CD4-positive, alpha-beta memory T cell (primary cell): ENCODE measurements around the gene DNAL4. TPM values are rescaled to one million over a fixed set of nuclear protein-coding genes. Genes with fewer than 3 reads are reported as not detected.

Experiments used
- CTCF ChIA-PET: fragments of 350-600 bp; sonication (Branson Sonifier 250); formaldehyde crosslinking; loops from one replicate; lab custom pipeline; 2021; ENCODE audit warnings: inconsistent platforms; ENCODE audit not compliant: partially characterized antibody; lab: Charles Lee
- POLR2A ChIA-PET: fragments of 350-600 bp; sonication (Branson Sonifier 250); formaldehyde crosslinking; loops from one replicate; lab custom pipeline; 2021; ENCODE audit not compliant: partially characterized antibody; lab: Charles Lee
- DNase-seq, 5 donors: peaks; one replicate each; pipeline versions ENCODE4 v3.0.0 to v3.0.0-alpha.2; 2020 to 2022; ENCODE audit warnings: mixed read lengths in 1 of 5
- H3K27ac ChIP-seq: one replicate; pipeline ENCODE4 v1.7.0; 2013; ENCODE audit warnings: low read depth, low read length
- H3K27me3 ChIP-seq: 2 replicates; pipeline ENCODE4 v1.7.0; 2013; ENCODE audit warnings: mild to moderate bottlenecking, low read length, moderate library complexity; ENCODE audit not compliant: insufficient read depth
- H3K36me3 ChIP-seq: 2 replicates; pipeline ENCODE4 v1.7.0; 2013; ENCODE audit warnings: mild to moderate bottlenecking, low read length, moderate library complexity; ENCODE audit not compliant: insufficient read depth
- H3K4me1 ChIP-seq: 2 replicates; pipeline ENCODE4 v1.7.0; 2013; ENCODE audit warnings: mild to moderate bottlenecking, low read length, moderate library complexity; ENCODE audit not compliant: insufficient read depth
- H3K4me3 ChIP-seq, 2 donors: one replicate each; pipeline ENCODE4 v1.7.0; 2013; ENCODE audit warnings: low read length in 2 of 2, mild to moderate bottlenecking in 1 of 2
- H3K9me3 ChIP-seq, 2 donors: one replicate each; pipeline ENCODE4 v1.7.0; 2013; ENCODE audit warnings: low read length in 2 of 2, control low read depth in 1 of 2; ENCODE audit not compliant: control insufficient read depth in 1 of 2
- H3K27ac Mint-ChIP-seq, 7 donors: one replicate each; pipeline ENCODE4 v1.8.0; 2020 to 2021; ENCODE audit warnings: mixed read lengths in 7 of 7, mild to moderate bottlenecking in 6 of 7, inconsistent platforms in 3 of 7, moderate library complexity in 3 of 7
- H3K27me3 Mint-ChIP-seq, 2 donors: one replicate each; pipeline ENCODE4 v1.8.0; 2020 to 2021; ENCODE audit warnings: mixed read lengths in 2 of 2
- H3K36me3 Mint-ChIP-seq, 2 donors: one replicate each; pipeline ENCODE4 v1.8.0; 2020 to 2021; ENCODE audit warnings: mixed read lengths in 2 of 2, inconsistent platforms in 1 of 2, mild to moderate bottlenecking in 1 of 2
- H3K4me1 Mint-ChIP-seq, 4 donors: one replicate each; pipeline ENCODE4 v1.8.0; 2020 to 2021; ENCODE audit warnings: mixed read lengths in 4 of 4, mild to moderate bottlenecking in 1 of 4
- H3K4me3 Mint-ChIP-seq, 8 donors: one replicate each; pipeline ENCODE4 v1.8.0; 2020 to 2021; ENCODE audit warnings: mixed read lengths in 8 of 8, mild to moderate bottlenecking in 7 of 8, moderate library complexity in 6 of 8, inconsistent platforms in 3 of 8
- H3K9me3 Mint-ChIP-seq, 8 donors: one replicate each; pipeline ENCODE4 v1.8.0; 2020 to 2021; ENCODE audit warnings: mixed read lengths in 8 of 8, mild to moderate bottlenecking in 5 of 8, inconsistent platforms in 3 of 8, moderate library complexity in 1 of 8
- intact Hi-C: fragments of 100-400 bp; cut with micrococcal nuclease; formaldehyde crosslinking; loops from one replicate; pipeline ENCODE4 v1.15.1; 2023
- polyA plus RNA-seq, 2 donors: library from polyadenylated mRNA; unstranded; fragments of 300-500 nt; fragmentation: Illumina TruSeq; gene quantifications; one replicate each; pipeline ENCODE4 v1.2.3, GENCODE V29; 2021
- total RNA-seq, 2 experiments: library from RNA; stranded (reverse); gene quantifications; one replicate each; pipeline ENCODE4 v1.2.3, GENCODE V29; 2021

DNAL4 gene
- total and polyA plus RNA-seq, 4 experiments from 2014 or later = 8.6 to 13.3 (median 10.3) TPM

GRCh38 chr22:38826801-38827200, 32.9 kb upstream of the DNAL4 start:
- intact Hi-C loops = no loop called here
- Histone ChIP-seq H3K4me1 (no peaks in the 10 kb centered on the region), H3K27ac (no peak overlapping the region), H3K27me3 (no peaks in the 10 kb centered on the region), H3K4me3 (no peak overlapping the region), H3K9me3 (no peaks in the 10 kb centered on the region), H3K36me3 (no peaks in the 10 kb centered on the region)
- CTCF ChIA-PET = interaction anchor here (0.6 to 1.2 kb wide), 2 partner anchors 44 to 101 kb away, joined by 3 read pairs; no protein-coding TSS in a partner anchor
- peaks cover under 1 to 10% of the 10 kb centered on the region in 2 donors for H3K36me3 Mint-ChIP-seq
- no peak overlapping the region for H3K4me3 Mint-ChIP-seq
- no peak for DNase-seq
- no peak overlapping the region for H3K27ac Mint-ChIP-seq
- no peaks in the 10 kb centered on the region for H3K27me3 Mint-ChIP-seq
- POLR2A ChIA-PET = interaction anchor here (0.7 kb wide), 1 partner anchor 9 kb away, joined by 3 read pairs; no protein-coding TSS in a partner anchor
- peaks cover 0 to under 1% (median 0%) of the 10 kb centered on the region in 4 donors for H3K4me1 Mint-ChIP-seq
- H3K9me3 Mint-ChIP-seq = peaks cover 0 to 4% (median 0%) of the 10 kb centered on the region in 8 donors

GRCh38 chr22:38826386-38826785, 32.4 kb upstream of the DNAL4 start:
- Mint-ChIP-seq H3K4me1 (no peaks in the 10 kb centered on the region), H3K36me3 (peaks cover 1 to 10% of the 10 kb centered on the region in 2 donors), H3K27me3 (no peaks in the 10 kb centered on the region), H3K9me3 (peaks cover 0 to 4% (median 0%) of the 10 kb centered on the region in 8 donors), H3K27ac (no peak overlapping the region), H3K4me3 (no peak overlapping the region)
- no peak overlapping the region for H3K27ac ChIP-seq
- intact Hi-C loops = no loop called here
- DNase-seq = no peak
- H3K27me3 ChIP-seq = no peaks in the 10 kb centered on the region
- no peak overlapping the region for H3K4me3 ChIP-seq
- no peaks in the 10 kb centered on the region for H3K4me1 ChIP-seq
- H3K9me3 ChIP-seq = no peaks in the 10 kb centered on the region
- H3K36me3 ChIP-seq = no peaks in the 10 kb centered on the region
- CTCF ChIA-PET = no interaction called here
- POLR2A ChIA-PET = no interaction called here

- H3K27me3 Mint-ChIP-seq = no peaks in the 10 kb centered on the region
- H3K36me3 Mint-ChIP-seq = peaks cover 1 to 10% of the 10 kb centered on the region in 2 donors
- intact Hi-C loops = no loop called here
- no peak overlapping the region for H3K4me3 Mint-ChIP-seq
- no peaks in the 10 kb centered on the region for H3K4me1 Mint-ChIP-seq
- POLR2A ChIA-PET = interaction anchor here (1.4 kb wide), 1 partner anchor 93 kb away, joined by 4 read pairs; no protein-coding TSS in a partner anchor
- CTCF ChIA-PET = no interaction called here
- Histone ChIP-seq H3K4me3 (no peak overlapping the region), H3K4me1 (no peaks in the 10 kb centered on the region), H3K9me3 (no peaks in the 10 kb centered on the region), H3K27ac (no peak overlapping the region), H3K27me3 (no peaks in the 10 kb centered on the region), H3K36me3 (no peaks in the 10 kb centered on the region)
- H3K9me3 Mint-ChIP-seq = peaks cover 0 to 4% (median 0%) of the 10 kb centered on the region in 8 donors
- no peak overlapping the region for H3K27ac Mint-ChIP-seq
- peak in 4 of 5 donors; percentile 21 to 51 (median 46) for DNase-seq
Observed at GRCh38 chr22:38824585-38824984, 30.6 kb upstream of the DNAL4 start.

GRCh38 chr22:38823637-38824036, 29.7 kb upstream of the DNAL4 start:
- H3K4me3 ChIP-seq = no peak overlapping the region
- DNase-seq = no peak
- H3K4me1 ChIP-seq = no peaks in the 10 kb centered on the region
- no peaks in the 10 kb centered on the region for H3K9me3 ChIP-seq
- H3K36me3 ChIP-seq = no peaks in the 10 kb centered on the region
- ChIA-PET POLR2A (no interaction called here), CTCF (no interaction called here)
- peaks cover 0 to 4% (median 0%) of the 10 kb centered on the region in 8 donors for H3K9me3 Mint-ChIP-seq
- H3K4me3 Mint-ChIP-seq = no peak overlapping the region
- intact Hi-C loops = no loop called here
- H3K27me3 ChIP-seq = no peaks in the 10 kb centered on the region
- no peak overlapping the region for H3K27ac Mint-ChIP-seq
- H3K36me3 Mint-ChIP-seq = peaks cover 1 to 10% of the 10 kb centered on the region in 2 donors
- no peak overlapping the region for H3K27ac ChIP-seq
- H3K27me3 Mint-ChIP-seq = no peaks in the 10 kb centered on the region
- H3K4me1 Mint-ChIP-seq = no peaks in the 10 kb centered on the region

- H3K36me3 Mint-ChIP-seq = peaks cover 1 to 10% of the 10 kb centered on the region in 2 donors
- Histone ChIP-seq H3K9me3 (no peaks in the 10 kb centered on the region), H3K27me3 (no peaks in the 10 kb centered on the region), H3K36me3 (no peaks in the 10 kb centered on the region), H3K4me3 (no peak overlapping the region), H3K4me1 (no peaks in the 10 kb centered on the region), H3K27ac (no peak overlapping the region)
- intact Hi-C loops = no loop called here
- no peak overlapping the region for H3K27ac Mint-ChIP-seq
- peaks cover 0 to 4% (median 0%) of the 10 kb centered on the region in 8 donors for H3K9me3 Mint-ChIP-seq
- no peaks in the 10 kb centered on the region for H3K4me1 Mint-ChIP-seq
- H3K4me3 Mint-ChIP-seq = peak overlapping the region in 1 of 8 donors; percentile 26
- ChIA-PET POLR2A (no interaction called here), CTCF (no interaction called here)
- no peak for DNase-seq
- H3K27me3 Mint-ChIP-seq = peaks cover 0 to 2% of the 10 kb centered on the region in 2 donors
Observed at GRCh38 chr22:38823076-38823475, 29.1 kb upstream of the DNAL4 start.

- CTCF ChIA-PET = interaction anchor here (1.6 kb wide), 1 partner anchor 50 kb away, joined by 5 read pairs; no protein-coding TSS in a partner anchor
- Mint-ChIP-seq H3K9me3 (peaks cover 0 to 4% (median 0%) of the 10 kb centered on the region in 8 donors), H3K27ac (no peak overlapping the region), H3K36me3 (peaks cover 1 to 6% of the 10 kb centered on the region in 2 donors), H3K4me1 (no peaks in the 10 kb centered on the region), H3K4me3 (no peak overlapping the region), H3K27me3 (peaks cover 0 to 2% of the 10 kb centered on the region in 2 donors)
- H3K9me3 ChIP-seq = no peaks in the 10 kb centered on the region
- H3K4me1 ChIP-seq = no peaks in the 10 kb centered on the region
- H3K36me3 ChIP-seq = no peaks in the 10 kb centered on the region
- POLR2A ChIA-PET = interaction anchor here (1.1 kb wide), 1 partner anchor 10 kb away, joined by 4 read pairs; no protein-coding TSS in a partner anchor
- no peak overlapping the region for H3K4me3 ChIP-seq
- DNase-seq = no peak
- H3K27me3 ChIP-seq = no peaks in the 10 kb centered on the region
- intact Hi-C loops = no loop called here
- H3K27ac ChIP-seq = no peak overlapping the region
Observed at GRCh38 chr22:38820020-38820419, 26.1 kb upstream of the DNAL4 start.

- no peak for DNase-seq
- H3K9me3 Mint-ChIP-seq = peaks cover 0 to 3% (median 0%) of the 10 kb centered on the region in 8 donors
- ChIA-PET POLR2A (no interaction called here), CTCF (interaction anchor here (0.5 to 1.6 kb wide), 2 partner anchors 50 to 524 kb away, joined by 3 to 5 read pairs; no protein-coding TSS in a partner anchor)
- no peaks in the 10 kb centered on the region for H3K36me3 ChIP-seq
- no peaks in the 10 kb centered on the region for H3K4me1 Mint-ChIP-seq
- H3K4me3 ChIP-seq = no peak overlapping the region
- intact Hi-C loops = no loop called here
- no peaks in the 10 kb centered on the region for H3K9me3 ChIP-seq
- no peak overlapping the region for H3K4me3 Mint-ChIP-seq
- H3K27me3 ChIP-seq = no peaks in the 10 kb centered on the region
- peaks cover 1 to 3% of the 10 kb centered on the region in 2 donors for H3K36me3 Mint-ChIP-seq
- peaks cover 0 to 2% of the 10 kb centered on the region in 2 donors for H3K27me3 Mint-ChIP-seq
- no peaks in the 10 kb centered on the region for H3K4me1 ChIP-seq
- H3K27ac ChIP-seq = no peak overlapping the region
- H3K27ac Mint-ChIP-seq = no peak overlapping the region
Observed at GRCh38 chr22:38819387-38819940, 25.5 kb upstream of the DNAL4 start.
